NCI-H1417 treated with DMSO at 0.1 percent for 48 hours (cell line): ENCODE measurements around the gene TMPRSS7.

Experiments
- DNase-seq: peaks from one replicate; lab custom pipeline; 2025; lab: John Stamatoyannopoulos, UW

Gene TMPRSS7

DNA sequence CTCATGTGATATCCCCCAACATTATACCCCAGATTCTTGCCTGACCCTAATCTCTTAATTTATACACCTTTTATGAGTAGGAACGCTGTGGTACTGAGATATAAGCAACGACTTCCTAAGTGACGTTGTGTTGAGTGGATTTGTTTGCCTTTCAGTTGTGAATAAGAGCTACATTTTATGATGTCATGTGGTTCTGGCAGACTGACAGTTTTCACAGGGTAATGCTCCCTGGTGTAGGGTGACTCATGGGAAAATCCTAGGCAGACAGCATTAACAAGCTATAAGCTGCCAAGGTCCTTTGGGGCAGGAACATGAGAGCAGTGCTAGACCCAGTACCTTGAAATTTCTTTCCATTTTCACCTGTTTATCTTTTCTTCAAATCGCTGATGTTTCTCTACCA lies 62.8 kb downstream of the TMPRSS7 start:
- no peak for DNase-seq

DNA sequence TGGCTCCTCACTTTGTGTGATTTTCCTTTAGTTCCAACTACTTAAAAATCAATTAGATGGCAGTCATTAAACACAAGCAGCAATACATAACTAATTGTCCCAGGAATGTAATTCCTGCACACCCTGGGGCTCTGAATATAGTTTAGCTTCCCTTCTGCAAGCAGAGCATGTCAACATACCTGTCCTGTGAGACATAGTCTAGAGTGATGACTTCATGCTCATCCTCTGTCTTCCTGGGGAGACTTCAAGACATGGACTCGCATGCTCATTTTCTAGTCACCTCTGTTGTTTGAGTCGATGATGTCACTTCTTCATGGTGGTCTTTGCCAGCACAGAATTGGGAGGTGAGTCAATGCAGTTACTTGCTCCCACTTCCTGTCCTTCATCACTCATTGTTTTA lies 67.4 kb downstream of the TMPRSS7 start:
- DNase-seq: no peak

DNA sequence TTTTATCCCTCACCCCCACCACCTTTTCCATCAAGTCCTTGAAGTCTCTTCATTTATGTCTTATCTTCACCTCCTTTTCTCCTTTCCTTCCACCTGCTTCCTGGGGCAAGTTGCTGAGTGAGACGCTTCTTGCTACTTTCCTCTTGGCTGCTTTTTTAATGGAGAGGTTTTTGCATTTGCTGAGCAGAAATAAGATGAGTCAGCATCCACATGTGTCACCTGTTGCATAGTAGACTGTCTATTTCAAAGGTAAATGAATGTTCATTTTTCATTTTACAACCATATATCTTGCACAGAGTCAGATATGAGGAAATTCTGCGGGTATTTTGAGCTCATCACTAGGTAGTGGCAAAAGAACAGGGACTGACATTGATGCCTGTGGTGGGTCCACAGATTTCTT lies 70.2 kb downstream of the TMPRSS7 start:
- no peak for DNase-seq

DNA sequence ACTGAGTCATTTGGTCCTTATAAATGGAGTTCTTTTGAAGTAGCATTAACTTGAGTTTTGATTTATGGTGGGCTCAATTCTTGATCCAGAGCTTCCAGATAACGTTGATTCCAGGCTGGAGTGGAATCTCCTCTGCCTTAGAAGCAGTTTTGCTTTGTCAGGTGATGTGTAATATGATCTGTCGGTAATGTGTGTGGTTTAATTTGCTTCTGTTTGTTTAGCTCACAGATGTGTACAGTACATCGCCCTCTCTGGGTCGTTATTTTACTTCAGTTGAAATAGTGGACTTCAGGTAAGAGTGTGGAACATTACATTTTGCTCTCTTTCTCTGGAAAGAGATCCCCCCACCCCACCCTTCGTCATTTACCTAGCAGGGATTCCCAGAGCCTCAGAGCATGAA lies 74.8 kb downstream of the TMPRSS7 start:
- no peak for DNase-seq

DNA sequence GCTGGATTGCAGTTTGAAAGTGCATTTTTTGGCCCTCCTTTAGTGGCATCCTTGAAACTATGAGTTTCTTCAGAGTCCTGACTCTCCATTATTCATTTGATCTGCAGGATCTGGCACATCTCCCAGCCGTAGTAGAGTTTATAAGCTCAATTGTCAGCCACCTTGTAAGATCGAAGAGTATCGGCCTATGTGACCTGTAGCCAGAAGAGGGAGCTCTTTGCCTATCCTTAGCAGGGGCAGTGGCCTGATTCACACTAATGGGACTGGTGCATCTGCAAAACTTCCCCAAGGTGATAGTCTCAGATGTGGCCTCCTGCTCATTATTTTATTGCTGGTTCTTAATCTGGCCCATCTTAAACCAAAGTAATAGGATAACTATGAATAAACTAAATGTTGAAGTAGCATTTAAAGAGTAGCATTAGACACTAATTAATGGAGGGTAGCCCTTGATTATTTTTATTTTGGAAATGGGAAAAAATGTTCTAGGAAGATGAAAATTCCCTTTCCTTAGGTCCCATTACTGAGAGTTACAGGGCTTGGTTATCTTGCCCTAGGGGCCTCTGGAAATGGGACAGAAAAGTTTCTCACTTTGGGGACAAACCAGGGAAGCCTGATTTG lies 77.4 kb downstream of the TMPRSS7 start:
- DNase-seq: no peak

DNA sequence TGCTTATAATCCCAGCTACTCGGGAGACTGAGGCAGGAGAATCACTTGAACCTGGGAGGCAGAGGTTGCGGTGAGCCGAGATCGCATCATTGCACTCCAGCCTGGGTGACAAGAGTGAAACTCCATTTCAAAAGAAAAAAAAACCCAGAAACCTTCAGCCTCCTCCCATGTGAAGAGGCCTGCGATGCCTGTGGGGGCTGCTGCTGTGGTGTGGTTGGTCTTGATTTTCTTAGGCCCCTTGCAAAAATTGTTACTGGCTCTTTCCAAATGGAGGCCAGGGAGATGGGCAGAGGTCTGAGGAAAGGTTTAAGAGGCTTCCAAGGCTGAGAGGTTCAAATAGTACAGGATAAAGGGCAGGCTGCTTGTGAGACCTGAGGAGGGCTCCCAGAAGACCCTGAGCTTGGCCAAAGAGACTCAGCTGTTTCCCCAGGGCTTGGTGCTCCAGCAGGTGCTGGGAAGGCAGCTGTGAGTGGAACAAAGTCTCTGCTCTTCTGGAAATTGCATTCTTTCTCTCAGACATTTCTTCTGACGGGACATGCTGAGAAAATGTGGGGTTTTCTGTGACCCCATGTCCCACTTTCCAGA lies 80.1 kb downstream of the TMPRSS7 start:
- DNase-seq: no peak

DNA sequence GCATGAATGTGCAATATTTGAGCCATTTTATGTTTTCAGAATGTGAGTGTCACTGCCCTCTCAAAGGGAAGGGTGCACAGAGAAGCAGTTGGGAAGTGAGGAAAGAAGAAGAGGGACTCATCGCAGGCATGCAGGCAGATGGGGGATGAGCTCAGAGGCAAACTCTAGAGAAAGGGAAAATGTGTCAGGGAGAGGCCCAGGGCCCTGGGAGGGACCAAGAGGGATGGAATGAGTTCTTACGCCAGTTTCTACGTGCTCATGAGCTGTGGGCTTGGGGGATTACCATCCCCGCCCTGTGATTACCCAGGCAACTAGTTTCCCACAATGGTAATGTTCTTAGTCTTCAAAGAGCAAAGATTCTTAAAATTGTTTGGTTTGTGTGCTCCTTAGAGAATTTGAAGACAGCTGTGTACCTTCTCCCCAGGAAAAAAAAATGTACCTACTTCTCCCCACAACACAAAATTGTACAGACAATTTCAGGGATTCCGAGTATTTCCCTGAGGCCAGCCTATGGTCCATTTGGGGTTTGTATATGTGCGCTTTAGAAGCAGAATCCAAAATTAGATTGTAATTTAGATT lies 80.7 kb downstream of the TMPRSS7 start:
- DNase-seq: no peak

DNA sequence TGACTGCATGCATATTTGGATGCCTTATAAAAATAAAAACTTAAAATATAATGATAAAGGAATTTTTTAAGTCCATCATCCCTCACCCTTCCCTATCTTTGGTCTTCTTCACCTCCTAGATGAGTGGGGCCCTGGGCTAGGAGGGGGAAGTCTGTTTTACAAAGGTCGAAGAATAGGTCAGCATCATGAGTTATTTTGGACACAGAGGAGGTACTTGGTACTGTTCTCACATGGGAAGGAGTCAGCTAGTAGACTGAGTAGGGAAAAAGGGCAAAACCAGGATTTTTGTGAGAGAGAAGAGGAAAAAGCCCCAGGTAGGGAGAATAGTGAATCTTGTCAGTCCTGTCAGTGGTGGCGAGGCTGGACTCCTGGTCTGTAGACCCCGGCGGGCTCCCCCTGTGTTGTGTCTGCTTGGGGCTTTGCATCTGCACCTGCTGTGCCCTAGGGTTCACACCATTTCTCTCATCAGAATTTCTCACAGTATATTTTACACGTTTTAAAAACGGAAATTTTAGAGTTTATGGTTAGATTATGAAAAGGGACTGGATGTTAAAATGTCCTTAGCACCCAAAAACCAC lies 81.4 kb downstream of the TMPRSS7 start:
- no peak for DNase-seq

DNA sequence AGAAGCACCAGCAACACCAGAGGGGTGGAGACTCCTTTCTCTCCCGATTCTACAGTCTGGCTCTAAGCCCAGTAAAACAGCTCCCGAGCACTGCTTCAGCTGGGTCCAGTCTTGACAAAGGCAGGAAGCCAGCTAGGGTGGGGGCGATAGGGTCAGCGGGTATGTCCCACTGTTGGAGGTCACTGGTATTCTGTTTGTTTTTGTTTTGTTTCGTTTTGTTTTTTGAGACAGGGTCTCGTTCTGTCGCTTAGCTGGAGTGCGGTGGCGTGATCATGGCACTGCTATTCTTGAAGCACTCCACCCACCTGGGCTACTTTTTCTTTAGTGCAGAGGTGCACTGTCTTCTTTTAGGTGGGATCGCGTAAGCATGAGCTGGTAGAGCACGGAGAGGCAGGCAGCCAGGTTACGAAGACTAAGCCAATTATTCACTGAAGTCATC lies 82.2 kb downstream of the TMPRSS7 start:
- DNase-seq: no peak

DNA sequence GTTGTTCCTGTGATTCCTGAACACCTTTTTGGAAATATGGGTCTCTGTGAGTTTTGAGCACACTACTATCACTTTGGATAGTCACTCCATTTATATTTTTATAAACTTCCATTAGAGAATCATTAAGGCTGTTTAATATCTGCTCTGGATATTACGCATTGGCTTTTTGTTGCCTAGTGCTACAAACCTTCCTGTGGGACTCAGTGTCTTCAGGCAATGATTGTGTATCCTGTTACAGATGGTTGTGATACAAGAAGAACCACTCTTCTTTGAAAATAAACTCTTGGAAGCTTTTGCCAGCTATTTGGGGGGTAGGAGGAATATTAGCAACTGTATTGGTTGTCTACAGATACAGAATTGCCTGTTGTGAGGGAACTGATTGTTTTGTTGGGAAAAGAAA lies 82.9 kb downstream of the TMPRSS7 start:
- DNase-seq: no peak

DNA sequence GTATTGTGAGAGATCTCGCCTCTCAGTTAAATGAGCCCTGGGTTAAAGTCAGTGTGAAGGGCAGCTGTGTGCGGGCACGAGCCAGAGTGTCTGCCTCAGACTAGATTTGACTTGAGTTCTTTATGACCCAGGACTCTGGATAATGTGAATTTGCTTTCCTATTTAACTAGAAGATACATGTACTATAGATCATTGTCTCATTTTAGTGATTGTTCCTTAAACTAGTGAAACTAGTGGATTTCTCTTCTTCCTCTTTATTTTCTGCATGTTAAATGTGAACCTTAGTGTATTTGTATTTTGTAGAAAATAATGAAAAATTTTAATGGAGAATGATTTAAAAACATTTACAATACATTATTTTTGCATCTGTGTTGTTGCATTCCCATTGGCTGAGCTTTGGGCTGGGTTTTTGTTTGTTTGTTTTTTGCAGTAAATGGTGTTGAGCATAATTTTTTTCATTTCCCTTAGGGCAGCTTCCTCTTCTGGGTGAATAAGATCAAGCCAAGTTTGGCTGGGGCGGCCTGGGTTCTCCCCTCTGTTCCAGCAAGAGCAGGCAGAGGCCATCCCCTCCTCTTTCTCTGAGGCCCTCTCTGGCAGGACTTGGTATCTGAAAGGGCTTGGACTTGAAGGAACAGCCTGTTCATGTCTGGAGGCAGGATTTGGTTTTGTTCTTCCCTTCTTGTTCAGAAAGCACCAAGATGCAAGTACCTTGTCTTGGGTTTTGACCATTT lies 83.5 kb downstream of the TMPRSS7 start:
- DNase-seq: no peak

DNA sequence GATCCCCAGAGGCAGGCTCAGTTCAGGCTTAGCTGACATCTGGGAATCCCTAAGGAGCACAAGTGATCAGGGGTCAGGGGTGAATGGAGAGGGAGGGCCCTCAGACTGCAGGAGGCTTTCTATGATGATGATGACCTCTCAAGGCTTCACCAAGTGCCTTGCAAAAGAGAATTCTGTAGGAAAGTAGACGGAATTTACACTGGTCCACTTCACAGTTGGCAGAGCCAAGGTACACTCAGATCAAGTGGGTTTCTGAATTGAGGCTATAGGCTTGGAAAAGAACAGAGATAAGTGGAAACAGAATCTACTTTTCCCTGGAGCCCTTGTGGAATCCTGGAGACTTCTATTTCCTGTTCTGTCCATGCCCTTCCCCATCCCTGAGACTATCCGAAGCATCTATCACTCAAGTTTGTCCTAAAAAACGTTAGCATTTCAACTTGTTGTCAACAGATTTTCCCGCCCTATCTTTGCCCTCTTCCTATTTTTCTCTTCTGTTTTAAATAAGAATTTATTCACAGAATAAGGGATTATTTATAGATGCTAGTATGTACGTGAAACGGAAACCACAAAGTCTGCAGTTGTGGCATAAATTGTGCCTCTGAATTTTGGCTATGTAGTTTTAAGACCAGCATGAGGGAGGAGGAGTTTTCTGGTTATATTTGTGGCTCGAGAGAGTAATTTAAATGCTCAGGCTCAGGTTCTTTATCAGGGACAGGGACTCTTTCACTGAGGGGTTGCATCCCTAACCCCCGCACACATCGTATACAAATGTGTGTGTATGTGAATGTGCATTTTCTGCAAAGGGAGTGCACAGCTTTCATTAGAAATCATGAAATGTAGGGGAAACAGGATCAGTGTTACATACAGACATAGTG lies 85.7 kb downstream of the TMPRSS7 start:
- no peak for DNase-seq

DNA sequence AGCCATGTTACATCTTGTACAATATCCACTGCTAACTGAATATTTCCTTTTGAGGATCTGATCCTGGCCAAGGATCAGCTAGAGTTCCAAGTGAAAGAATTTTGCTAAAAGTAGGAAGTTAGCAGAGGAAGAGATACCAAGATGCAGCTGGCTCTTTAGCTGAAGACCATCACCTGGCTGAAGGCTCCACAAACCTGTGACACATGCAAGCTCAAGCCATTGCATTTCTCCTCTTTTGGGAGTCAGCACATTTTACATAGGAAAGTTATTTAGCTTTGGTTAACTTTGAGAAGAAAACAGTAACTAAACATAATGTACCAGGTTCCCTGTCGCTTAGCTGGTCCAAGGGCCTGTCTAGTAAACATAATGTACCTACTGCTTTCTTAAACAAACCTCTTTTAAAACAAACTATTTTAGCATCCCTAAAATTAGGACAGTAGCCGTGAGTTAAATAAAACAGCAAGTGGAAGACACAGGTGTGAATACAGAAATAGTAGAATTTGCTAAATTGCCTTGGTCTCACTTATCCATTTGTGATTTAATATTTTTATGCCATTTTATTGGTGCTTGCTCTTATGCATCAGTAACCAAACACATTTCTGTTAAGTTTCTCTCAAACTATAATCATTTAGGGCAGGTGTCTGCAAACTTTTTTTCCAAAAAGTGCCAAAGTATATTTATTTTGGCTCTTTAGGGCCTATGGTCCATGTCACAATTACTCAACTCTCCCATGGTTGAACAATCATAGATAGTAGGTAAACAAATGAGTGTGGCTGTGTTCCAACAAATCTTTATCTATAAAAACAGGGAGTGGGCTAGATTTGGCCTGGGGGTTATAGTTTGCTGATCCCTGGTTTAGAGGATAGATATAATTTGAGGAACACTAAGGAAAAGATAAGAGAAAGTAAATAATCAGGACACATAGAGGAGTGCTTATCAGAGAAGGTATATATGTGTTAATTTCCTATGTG lies 87.3 kb downstream of the TMPRSS7 start:
- DNase-seq: no peak

DNA sequence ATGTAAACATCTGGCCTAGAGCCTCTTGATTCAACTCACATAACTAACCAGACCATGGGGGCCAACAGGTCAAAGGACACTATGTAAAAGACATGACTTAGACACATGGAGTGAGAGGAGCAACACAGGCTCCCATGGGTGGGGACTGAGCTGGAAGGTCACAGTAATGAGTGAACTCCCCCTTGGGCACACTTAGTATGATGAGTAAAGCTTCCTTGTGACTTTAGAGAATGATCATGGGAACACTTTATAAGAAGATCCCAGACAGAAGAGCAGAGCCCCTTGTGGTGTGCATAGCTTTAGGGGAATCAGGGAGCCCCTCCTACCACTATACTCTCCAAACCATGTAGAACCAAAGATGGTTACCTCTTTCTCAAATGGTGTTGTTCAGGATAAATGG lies 88.3 kb downstream of the TMPRSS7 start:
- DNase-seq: no peak

DNA sequence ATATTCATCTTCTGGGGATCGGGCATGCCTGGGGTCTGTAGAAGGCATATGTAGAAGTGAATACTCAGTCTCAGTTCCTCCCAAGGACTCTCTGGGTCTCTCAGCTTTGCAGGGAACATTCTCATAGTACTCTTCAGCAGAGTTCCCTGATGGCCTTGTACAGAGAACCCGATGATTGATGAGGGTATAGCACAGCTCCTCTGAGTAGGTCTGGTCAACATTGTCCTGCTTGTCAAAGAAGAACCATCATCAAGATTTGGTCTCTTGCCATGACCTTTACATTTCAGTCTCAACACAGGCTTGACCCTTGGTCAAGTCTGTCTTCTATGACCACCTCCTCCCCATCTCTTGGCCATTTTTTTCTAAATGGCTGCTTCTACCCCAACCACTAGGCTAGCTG lies 89.0 kb downstream of the TMPRSS7 start:
- DNase-seq: no peak

DNA sequence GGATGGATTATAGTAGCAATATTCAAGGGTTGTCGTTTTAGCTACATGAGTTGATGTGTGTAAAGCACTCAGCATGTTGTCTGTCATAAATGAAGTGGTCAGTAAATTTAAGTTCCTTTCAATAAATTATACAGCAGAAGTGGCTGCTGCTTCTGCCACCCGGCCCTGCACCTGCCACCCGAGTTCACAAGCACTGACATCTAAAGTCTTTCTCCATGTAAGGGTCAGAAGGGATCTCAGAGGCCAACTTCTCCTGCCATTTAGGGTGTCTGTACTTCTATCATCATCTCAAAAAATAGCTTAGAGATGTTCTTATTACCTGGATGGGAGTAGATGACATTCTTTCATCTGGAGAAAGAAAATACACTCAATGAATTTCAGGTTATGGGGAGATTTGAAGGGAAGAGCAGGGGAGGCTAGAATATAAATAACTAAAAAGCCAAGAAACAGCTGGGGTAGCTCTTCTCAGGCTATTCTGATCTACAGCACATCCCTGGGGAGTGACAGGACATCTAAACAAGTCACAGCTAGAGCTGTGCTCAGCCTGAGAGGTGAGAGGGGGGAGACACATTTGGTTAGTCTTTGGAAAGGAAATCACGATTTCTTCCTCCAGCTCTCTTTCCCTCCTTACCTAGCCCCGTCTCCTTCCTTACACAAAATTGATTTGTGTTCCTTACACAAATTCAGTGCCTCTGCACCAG lies 90.5 kb downstream of the TMPRSS7 start:
- no peak for DNase-seq

DNA sequence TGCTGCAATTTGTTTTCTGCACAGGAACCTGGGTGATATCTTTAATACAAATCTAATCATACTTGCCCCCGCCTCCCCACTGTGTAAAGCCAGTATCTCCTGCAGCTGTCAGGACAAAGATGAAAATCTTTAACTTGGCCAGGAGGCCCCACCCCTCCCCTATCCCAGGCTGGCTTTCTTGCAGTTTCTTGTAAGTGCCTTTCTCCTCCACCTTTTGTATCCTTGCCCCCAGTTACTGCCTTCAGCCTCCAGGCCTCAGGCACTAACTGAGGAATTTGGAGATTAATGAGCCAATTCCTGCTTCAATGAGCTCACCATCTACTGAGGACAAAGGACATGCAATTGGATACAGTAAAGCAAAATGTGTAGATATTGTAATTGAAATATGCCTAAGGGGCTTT lies 92.0 kb downstream of the TMPRSS7 start:
- DNase-seq: no peak

DNA sequence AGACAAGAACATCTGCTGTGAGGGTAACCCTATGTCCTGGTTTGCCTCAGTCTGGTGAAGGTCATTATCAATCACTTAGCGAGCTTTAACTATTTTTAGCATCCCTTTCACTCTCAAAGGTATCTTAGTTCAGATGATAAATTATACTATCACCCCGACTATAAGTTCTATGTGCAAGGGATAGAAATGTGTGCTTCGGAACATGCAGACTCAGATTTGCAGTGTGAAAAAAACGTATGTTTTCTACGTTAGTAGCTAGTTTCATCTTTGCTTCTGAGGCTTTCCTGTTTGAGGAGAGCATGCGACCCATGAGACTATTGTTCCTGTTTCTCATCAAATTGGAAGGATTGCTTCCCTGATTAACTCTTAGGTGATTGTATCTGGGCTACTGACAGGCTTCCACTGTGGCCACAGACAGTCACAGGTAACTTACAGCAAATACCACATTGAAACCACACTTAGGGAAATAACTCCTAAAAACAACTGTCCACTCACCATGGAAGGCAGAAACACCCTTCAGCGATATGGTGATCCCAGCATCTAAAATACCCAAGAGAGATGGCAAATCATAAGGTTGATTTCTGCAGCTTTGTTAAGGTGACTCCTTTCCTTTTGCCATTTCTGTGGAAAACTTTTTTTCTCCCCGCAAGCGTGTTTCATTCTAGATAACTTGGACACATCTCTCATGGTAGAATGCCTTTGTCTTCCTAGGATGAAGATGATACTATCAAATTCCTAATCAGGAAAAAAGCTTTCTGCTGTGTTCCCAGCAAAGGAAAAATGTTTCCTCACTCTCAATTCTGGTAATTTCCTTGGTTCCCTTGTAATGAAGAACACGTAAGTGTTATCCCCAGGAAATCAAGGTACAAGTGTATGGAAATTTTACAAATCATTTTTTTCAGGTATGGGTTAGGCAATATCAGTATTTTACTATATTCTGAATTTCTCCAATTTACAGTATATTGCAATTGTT lies 93.3 kb downstream of the TMPRSS7 start:
- DNase-seq: no peak
